HUDEP-2 (cell line): ENCODE measurements around the gene SPATS2L.

Experiments
- DNase-seq, 76 experiments: peaks; one replicate each; lab custom pipeline; 2025; ENCODE audit not compliant: unreplicated experiment in 76 of 76; lab: John Stamatoyannopoulos, UW

The SPATS2L gene

DNA sequence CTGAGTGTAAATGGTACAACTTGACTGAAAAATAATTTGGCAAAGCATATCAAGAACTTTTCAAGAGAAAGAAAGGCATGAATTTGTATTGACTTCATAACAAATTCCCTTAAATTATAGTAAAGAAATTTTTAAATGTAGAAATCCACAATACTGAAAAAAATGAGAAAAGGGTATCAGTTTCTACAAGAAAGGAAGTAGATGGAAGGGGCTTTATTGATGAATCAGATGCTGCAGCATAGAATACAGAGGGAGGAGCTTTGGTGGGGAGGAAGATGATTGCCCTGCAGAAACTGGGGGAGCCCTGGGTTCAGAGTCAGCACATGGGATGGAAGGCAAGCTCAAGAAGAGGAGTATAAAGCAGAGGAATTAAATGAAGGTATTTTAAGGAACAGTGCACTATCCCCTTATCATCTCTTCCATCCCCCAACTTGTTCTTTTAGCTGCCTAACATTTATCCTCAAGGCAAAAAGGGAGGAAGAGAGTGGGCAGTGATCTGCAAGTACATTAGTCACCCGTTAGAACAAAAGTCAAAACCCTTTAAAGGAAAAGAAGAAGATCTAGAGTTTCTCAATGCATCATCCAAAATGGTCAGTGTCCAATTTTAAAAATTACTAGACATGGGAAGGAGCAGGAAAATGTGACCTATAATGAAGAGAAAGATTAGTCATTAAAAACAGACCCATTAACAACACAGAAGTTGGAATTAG is 125.7 kb downstream of the SPATS2L start:
- no peak for DNase-seq

DNA sequence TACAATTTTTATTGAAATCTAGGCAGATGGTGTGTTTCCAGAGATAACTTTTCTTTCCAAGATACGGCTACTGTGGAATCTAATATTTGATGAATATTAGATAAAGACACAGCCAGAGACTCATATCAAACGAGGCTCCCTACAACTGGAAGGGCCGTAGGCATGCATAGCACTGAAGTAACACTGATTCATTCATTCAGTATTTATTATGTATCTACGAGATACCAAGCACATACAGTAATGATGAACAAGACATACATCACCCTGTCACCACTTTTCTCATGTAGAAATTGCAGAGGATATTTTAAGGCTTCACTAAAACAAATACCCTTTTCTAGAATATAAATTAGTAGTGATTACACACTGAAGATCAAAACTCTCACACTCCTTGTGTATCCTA is 128.9 kb downstream of the SPATS2L start:
- DNase-seq, result no peak

- DNase-seq, result no peak
These were observed 131.8 kb downstream of the SPATS2L start for GRCh38 chr2:200438251-200438650.

DNA sequence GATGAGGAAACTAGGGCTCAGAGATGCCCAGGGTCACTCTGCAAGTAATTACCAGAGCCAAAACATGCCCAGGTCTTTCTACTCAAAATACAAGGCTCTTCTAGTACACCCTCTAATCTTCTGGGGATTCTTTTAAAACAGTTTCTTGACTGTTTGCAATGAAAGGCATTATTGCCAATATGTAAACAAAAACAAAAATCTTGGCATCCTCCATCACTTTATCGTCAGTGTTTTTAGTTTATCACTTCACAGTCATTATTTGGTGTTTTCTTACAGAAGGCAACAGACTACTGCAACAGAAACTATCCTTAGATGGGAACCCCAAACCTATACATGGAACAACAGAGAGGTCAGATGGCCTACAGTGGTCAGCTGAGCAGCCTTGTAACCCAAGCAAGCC is 132.4 kb downstream of the SPATS2L start:
- no peak for DNase-seq

GRCh38 chr2:200439981-200440380 is 133.5 kb downstream of the SPATS2L start:
- no peak for DNase-seq

DNA sequence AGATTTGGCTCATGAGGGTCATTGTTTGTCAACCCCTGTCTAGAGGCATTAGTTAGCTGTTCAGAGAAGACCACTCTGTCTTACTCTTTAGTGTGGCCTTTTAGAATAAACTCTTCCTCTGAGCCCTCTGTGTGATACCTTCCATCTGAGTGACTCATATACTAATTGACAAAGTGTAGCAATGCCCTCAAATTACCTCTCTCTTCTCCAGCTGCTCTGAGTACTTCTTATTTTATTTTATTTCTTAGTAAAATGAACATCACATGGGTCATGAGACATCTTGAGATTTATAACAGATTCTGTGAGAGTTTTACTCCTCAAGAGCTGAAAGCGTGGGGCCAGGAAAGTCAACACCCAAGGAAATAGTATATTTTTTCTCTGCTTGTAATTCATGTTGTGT is 136.0 kb downstream of the SPATS2L start:
- no peak for DNase-seq

DNA sequence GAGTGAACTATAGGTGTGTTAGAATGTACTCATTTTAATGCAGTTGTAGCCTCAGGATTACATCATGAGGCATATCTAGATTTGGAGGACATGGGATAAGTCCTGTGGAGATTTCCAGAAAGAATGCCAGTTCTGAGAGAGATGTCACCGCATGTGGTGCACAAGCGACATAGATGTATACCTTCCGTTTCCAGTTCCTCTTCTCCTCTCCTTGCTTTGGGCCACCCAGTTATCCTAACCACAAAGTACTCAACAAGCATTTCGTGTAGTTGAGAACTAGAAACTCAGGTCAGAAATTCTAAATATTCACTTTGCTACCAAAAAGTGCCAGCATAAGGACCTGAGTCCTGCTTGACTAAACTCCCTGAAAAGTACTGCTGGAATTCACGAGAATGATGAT is 136.9 kb downstream of the SPATS2L start:
- peak in 1 of 76 experiments; percentile 0 for DNase-seq

DNA sequence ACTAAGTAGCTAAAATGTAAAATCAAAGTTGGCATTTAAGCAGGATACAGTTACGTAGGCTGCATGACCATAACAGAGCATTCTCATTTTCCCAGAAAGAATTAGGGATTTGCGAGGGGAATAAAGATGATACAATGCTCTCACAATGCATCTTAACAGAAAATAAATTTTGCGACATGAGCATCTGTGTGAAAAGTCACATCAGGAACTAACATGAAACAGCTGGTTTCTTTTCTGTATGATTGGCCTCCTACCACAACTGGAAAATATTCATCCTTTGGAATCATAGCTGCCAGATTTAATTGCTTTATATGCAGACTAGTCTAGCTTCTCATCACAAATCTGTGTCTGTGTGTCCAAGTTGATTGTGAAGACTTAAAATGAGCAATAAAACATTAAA is 137.4 kb downstream of the SPATS2L start:
- DNase-seq, result no peak

DNA sequence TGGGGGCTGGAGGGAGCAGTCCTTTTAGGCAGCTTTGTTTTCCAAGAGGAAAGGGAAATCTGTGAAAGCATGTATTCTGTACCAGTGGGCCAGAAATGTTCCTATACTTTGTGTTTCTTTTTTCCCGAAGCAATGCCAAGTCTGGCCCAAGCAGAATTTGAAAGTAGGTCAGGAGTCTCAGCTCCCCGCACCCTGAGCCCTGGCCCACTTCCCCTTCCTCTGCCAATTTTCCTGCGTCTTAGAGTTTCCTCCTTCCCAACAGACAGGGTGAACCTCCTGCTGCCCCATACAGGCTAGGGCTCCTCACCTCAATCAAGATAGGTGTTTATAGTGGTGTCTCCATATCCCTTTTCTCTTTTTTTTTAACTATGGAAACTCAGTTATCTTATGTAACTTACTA is 138.0 kb downstream of the SPATS2L start:
- DNase-seq, result no peak

GRCh38 chr2:200445284-200445683 is 138.8 kb downstream of the SPATS2L start:
- no peak for DNase-seq

- DNase-seq, result no peak
These were observed 140.1 kb downstream of the SPATS2L start for GRCh38 chr2:200446612-200447011.

DNA sequence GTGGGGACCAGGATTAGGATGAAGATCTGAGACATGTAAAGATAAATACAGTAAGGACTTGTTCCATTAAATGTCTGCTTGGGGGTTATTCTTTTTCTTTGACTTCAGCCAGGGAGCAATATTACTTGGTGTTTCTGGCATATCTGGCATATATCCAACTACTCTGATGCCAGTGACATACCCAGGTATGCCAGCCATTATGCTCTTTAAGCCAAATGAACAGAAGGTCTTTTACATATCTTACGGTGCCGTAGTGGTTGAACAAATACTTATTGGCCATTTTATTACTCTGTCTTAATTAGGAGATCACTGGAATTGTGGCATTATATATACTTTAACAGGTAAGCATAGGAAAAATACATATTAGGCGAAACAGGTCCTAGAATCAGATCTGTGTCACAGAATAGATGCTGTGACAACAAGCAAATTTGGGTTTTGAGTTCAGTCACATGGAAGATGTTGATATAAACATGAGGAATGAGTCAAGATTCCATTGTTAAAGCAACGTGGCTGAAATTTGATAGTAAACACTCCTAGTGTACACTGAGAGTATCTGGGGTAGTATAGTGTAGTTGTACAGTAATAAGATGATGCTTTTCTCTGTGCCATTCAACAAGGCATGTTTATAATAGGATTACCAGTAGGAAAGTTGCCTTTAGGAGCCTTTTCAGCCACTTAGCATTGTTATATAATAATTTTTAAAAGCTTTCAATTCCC is 140.8 kb downstream of the SPATS2L start:
- no peak for DNase-seq

- no peak for DNase-seq
These were observed 142.0 kb downstream of the SPATS2L start for GRCh38 chr2:200448455-200448854.

DNA sequence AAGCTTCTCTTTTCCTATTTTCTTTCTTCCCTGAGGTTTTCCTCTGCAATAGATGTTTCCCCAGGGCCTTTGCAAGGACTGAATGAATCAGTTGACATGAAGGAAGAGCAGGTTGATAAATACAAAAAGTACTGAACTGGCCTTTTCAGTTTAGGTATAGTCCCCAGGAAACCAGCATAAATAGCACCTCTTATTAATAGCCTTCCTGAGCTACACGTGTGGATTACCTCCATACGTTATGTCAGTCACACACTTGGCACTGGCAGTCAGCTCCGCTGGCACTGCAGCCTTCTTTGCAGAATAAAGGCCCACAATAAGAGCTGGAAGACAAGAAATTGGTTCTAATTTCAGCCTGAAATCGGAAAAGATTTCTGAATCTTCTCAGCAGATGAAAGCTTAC is 142.7 kb downstream of the SPATS2L start:
- DNase-seq, result no peak

- no peak for DNase-seq
These were observed 143.8 kb downstream of the SPATS2L start for GRCh38 chr2:200450288-200450687.

- DNase-seq, result no peak
These were observed 145.0 kb downstream of the SPATS2L start for GRCh38 chr2:200451511-200451910.

GRCh38 chr2:200452377-200452776 is 145.9 kb downstream of the SPATS2L start:
- no peak for DNase-seq

DNA sequence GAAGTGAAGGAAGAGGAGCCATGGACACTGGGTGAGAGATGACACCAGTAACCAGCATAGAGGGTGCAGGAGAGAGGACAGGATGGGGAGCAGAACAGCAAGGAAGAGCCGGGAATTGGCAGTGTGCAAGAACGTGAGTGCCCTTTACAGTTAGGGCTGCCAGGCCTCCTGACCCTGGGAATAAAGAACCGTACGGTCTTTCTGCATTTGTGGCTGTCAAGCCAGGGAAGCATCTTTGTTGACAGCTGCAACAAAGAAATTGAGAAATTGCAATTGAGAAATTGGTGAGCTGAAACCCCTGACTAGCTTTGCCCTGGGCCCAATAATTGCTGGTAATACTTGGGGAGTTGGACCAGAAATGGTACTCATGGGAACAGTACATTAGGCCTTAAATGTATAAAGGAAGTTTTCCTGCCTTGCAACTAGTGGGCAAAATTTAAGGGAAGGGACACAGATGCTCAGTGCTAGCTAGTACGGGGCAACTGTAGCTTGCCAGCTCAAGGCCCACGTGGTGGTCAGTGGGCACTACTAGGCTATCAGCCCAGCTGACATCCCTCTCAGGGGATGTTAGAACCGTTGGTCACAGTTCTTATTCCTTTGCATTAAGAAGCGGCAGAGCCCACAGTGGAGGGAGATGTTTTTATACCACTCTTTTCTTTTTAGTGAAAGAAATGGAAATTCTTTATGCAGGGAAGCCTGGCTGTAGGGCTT is 146.8 kb downstream of the SPATS2L start:
- no peak for DNase-seq

GRCh38 chr2:200453853-200454534 is 147.5 kb downstream of the SPATS2L start:
- no peak for DNase-seq

GRCh38 chr2:200454927-200455801 is 148.7 kb downstream of the SPATS2L start:
- no peak for DNase-seq
